HCT116 (cell line): Measurements from ENCODE around the gene VMP1. TPM values are rescaled to one million over a fixed set of nuclear protein-coding genes. Genes with fewer than 3 reads are reported as not detected.

Experiments used
- ATAC-seq: fragments of 200-7000 bp; cut with Tn5 transposase; 2 replicates; pipeline ENCODE4 v1.9.1; 2020; ENCODE audit warnings: mild to moderate bottlenecking, moderate library complexity
- BruUV-seq: library from RNA; stranded (reverse); fragments of 400-500 nt; replicated peaks from 2 replicates; lab custom pipeline; 2021; lab: Mats Ljungman, UMichigan
- CTCF ChIA-PET: fragments of 300-600 bp; sonication (Branson Sonifier 250); formaldehyde crosslinking; loops from one replicate; lab custom pipeline; 2021; ENCODE audit warnings: antibody characterized with exemption; lab: Charles Lee
- POLR2A ChIA-PET: fragments of 300-600, 350-600 bp; sonication (Branson Sonifier 250); formaldehyde crosslinking; loops from one replicate; lab custom pipeline; 2021; ENCODE audit warnings: antibody characterized with exemption; lab: Charles Lee
- RAD21 ChIA-PET, 2 experiments: fragments of 300-600 bp; sonication (Branson Sonifier 250); formaldehyde crosslinking; loops; one replicate each; lab custom pipeline; 2023; ENCODE audit warnings: low total read pairs in 2 of 2; ENCODE audit not compliant: uncharacterized antibody in 2 of 2, unreplicated experiment in 2 of 2, low non-redundant PET in 1 of 2; lab: Charles Lee
- DNase-seq: peaks from one replicate; pipeline ENCODE4 v3.0.0-alpha.2; 2010; ENCODE audit warnings: low read depth, low spot score
- H2AFZ ChIP-seq: fragments of 200-600 bp; shearing (Covaris generic), sonication (generic); 2 replicates; pipeline ENCODE4 v1.6.1; 2017; ENCODE audit warnings: low read depth, mixed run types, mixed read lengths, antibody characterized with exemption, low read length; ENCODE audit not compliant: poor library complexity, severe bottlenecking
- H3K27ac ChIP-seq: 2 replicates; pipeline ENCODE4 v1.5.1; 2012; ENCODE audit warnings: low read depth, low read length
- H3K27me3 ChIP-seq: fragments of 200-600 bp; sonication (generic); 2 replicates; pipeline ENCODE4 v1.6.1; 2016; ENCODE audit warnings: mixed run types, low read length, mixed read lengths; ENCODE audit not compliant: insufficient read depth
- H3K36me3 ChIP-seq, 2 experiments: fragments of 200-500 bp in 1 of 2; fragments of 200-600 bp in 1 of 2; sonication (Bioruptor generic) in 1 of 2; sonication (generic) in 1 of 2; 2 replicates each; pipeline versions ENCODE4 v1.5.1 to v1.6.1; 2014 to 2016; ENCODE audit warnings: low read length in 2 of 2, inconsistent platforms in 1 of 2, mixed read lengths in 1 of 2, mixed run types in 1 of 2; ENCODE audit not compliant: insufficient read depth in 2 of 2, control insufficient read depth in 1 of 2
- H3K4me1 ChIP-seq, 2 experiments: fragments of 200-600 bp in 1 of 2; sonication (generic) in 1 of 2; 2 replicates each; pipeline versions ENCODE4 v1.5.1 to v1.6.1; 2012 to 2017; ENCODE audit warnings: low read length in 2 of 2, inconsistent platforms in 1 of 2, mild to moderate bottlenecking in 1 of 2, mixed read lengths in 1 of 2, mixed run types in 1 of 2, moderate library complexity in 1 of 2; ENCODE audit not compliant: insufficient read depth in 2 of 2, control insufficient read depth in 1 of 2
- H3K4me2 ChIP-seq: fragments of 200-600 bp; sonication (generic); 2 replicates; pipeline ENCODE4 v1.6.1; 2017; ENCODE audit warnings: mixed run types, low read length, mixed read lengths
- H3K4me3 ChIP-seq, 2 experiments: fragments of 200-600 bp in 1 of 2; sonication (generic) in 1 of 2; replicated peaks in 1 of 2; 2 replicates each; pipeline ENCODE4 v1.5.1; 2011 to 2016; ENCODE audit warnings: low read length in 2 of 2, control low read depth in 1 of 2, low read depth in 1 of 2, mild to moderate bottlenecking in 1 of 2, mixed read lengths in 1 of 2, mixed run types in 1 of 2
- H3K79me2 ChIP-seq: fragments of 200-600 bp; sonication (generic); 2 replicates; pipeline ENCODE4 v1.6.1; 2017; ENCODE audit warnings: mild to moderate bottlenecking, mixed run types, low read length, moderate library complexity, mixed read lengths; ENCODE audit not compliant: insufficient read depth
- H3K9ac ChIP-seq: fragments of 200-600 bp; sonication (generic); 2 replicates; pipeline ENCODE4 v1.6.1; 2016; ENCODE audit warnings: low read length, mixed read lengths
- H3K9me2 ChIP-seq: fragments of 200-600 bp; sonication (generic), shearing (Covaris generic); 2 replicates; pipeline ENCODE4 v1.6.1; 2017; ENCODE audit warnings: mixed run types, mild to moderate bottlenecking, moderate library complexity; ENCODE audit not compliant: insufficient read depth
- H3K9me3 ChIP-seq, 2 experiments: fragments of 200-500 bp in 1 of 2; fragments of 200-600 bp in 1 of 2; sonication (Bioruptor generic) in 1 of 2; sonication (generic) in 1 of 2; 2 replicates each; pipeline ENCODE4 v1.6.1; 2014 to 2017; ENCODE audit warnings: low read length in 2 of 2, mixed read lengths in 2 of 2, inconsistent platforms in 1 of 2, low read depth in 1 of 2, mild to moderate bottlenecking in 1 of 2, mixed run types in 1 of 2, moderate library complexity in 1 of 2; ENCODE audit not compliant: control insufficient read depth in 1 of 2, insufficient read depth in 1 of 2
- H4K20me1 ChIP-seq: fragments of 200-600 bp; sonication (generic), shearing (Covaris generic); 2 replicates; pipeline ENCODE4 v1.6.1; 2017; ENCODE audit warnings: mixed run types, mild to moderate bottlenecking, moderate library complexity; ENCODE audit not compliant: insufficient read depth
- CEBPB ChIP-seq: IDR thresholded peaks from 2 replicates; pipeline ENCODE4 v1.6.1; 2012; ENCODE audit warnings: low read depth
- EGR1 ChIP-seq: IDR thresholded peaks from 2 replicates; pipeline ENCODE4 v1.6.1; 2012; ENCODE audit warnings: low read depth
- EZH2 ChIP-seq: fragments of 200-600 bp; sonication (generic); IDR thresholded peaks from 2 replicates; pipeline ENCODE4 v1.6.1; 2017; ENCODE audit warnings: antibody characterized with exemption, mixed run types
- EZH2phosphoT487 ChIP-seq: fragments of 200-600 bp; IDR thresholded peaks from 2 replicates; pipeline ENCODE4 v1.6.1; 2018; ENCODE audit warnings: antibody characterized with exemption, borderline replicate concordance
- RAD21 ChIP-seq: IDR thresholded peaks from 2 replicates; pipeline ENCODE4 v1.6.1; 2012; ENCODE audit warnings: low read depth, mild to moderate bottlenecking
- SIN3A ChIP-seq: IDR thresholded peaks from 2 replicates; pipeline ENCODE4 v1.6.1; 2012; ENCODE audit warnings: low read depth
- SP1 ChIP-seq: IDR thresholded peaks from 2 replicates; pipeline ENCODE4 v1.6.1; 2012; ENCODE audit warnings: low read depth
- SRF ChIP-seq: IDR thresholded peaks from 2 replicates; pipeline ENCODE4 v1.6.1; 2012; ENCODE audit warnings: low read depth
- TCF7L2 ChIP-seq: IDR thresholded peaks from 2 replicates; pipeline ENCODE4 v1.7.0; 2011; ENCODE audit warnings: borderline replicate concordance, inconsistent platforms; ENCODE audit not compliant: insufficient read depth, insufficient read length; ENCODE audit errors: extremely low read depth
- ZFX ChIP-seq: fragments of 450-650 bp; IDR thresholded peaks from 2 replicates; pipeline ENCODE4 v1.6.1; 2017
- intact Hi-C: fragments of 100-400 bp; cut with micrococcal nuclease; formaldehyde crosslinking; loops from 2 replicates; pipeline ENCODE4 v1.10.0; 2022
- total RNA-seq: library from RNA; stranded (reverse); gene quantifications from one replicate; pipeline ENCODE4 v1.2.1, GENCODE V29; 2021; ENCODE audit not compliant: unreplicated experiment
- TF ChIP-seq, protein P1 (sequence below): IDR thresholded peaks from 2 replicates; pipeline ENCODE4 v1.6.1; 2012; ENCODE audit warnings: low read depth
- TF ChIP-seq, protein P2 (sequence below): IDR thresholded peaks from 2 replicates; pipeline ENCODE4 v1.6.1; 2012
- TF ChIP-seq, protein P3 (sequence below), 3 experiments: fragments of 200-600 bp in 1 of 3; sonication (generic) in 1 of 3; IDR thresholded peaks in 2 of 3; conservative IDR thresholded peaks in 1 of 3; 2 replicates each; pipeline ENCODE4 v1.5.1; 2012 to 2017; ENCODE audit warnings: low read depth in 2 of 3, low read length in 2 of 3, antibody characterized with exemption in 1 of 3, borderline replicate concordance in 1 of 3, control low read depth in 1 of 3, mild to moderate bottlenecking in 1 of 3, mixed read lengths in 1 of 3, mixed run types in 1 of 3, moderate library complexity in 1 of 3; ENCODE audit not compliant: insufficient read depth in 1 of 3

The VMP1 gene
- total RNA-seq, 1 experiment from 2014 or later: 366 TPM

GRCh38 chr17:59748591-59748990 is 41.1 kb downstream of the VMP1 start:
- Histone ChIP-seq H3K9me2 (no peaks in the 10 kb centered on the region), H2AFZ (no peak overlapping the region), H3K4me3 (no peak overlapping the region), H3K36me3 (no peaks in the 10 kb centered on the region), H3K27ac (no peak overlapping the region; the same call in 1 of the 2 replicates), H3K4me2 (peak overlapping the region; percentile 25; the same call in 1 of the 2 replicates), H3K79me2 (peaks cover 3% of the 10 kb centered on the region; the same call in 1 of the 2 replicates), H4K20me1 (no peaks in the 10 kb centered on the region), H3K27me3 (no peaks in the 10 kb centered on the region), H3K9ac (no peak overlapping the region), H3K9me3 (no peaks in the 10 kb centered on the region), H3K4me1 (peaks cover 53 to 56% of the 10 kb centered on the region in 2 experiments)
- TF ChIP-seq EGR1 (no peak), SP1 (no peak), TCF7L2 (no peak)
- BruUV-seq: no TSS peak
- RAD21 ChIA-PET: interaction anchor here in 1 of 2 experiments (0.7 to 2.5 kb wide), 2 partner anchors 111 to 141 kb away, joined by 3 to 11 read pairs; no protein-coding TSS in a partner anchor
- POLR2A ChIA-PET: interaction anchor here (1.0 to 10.0 kb wide), 3 partner anchors 37 to 93 kb away, joined by 3 to 443 read pairs (median 3); partner anchors contain the start of genes PTRH2 and VMP1
- CTCF ChIA-PET: interaction anchor here (0.7 to 5.4 kb wide), 7 partner anchors 34 to 288 kb away, joined by 3 to 57 read pairs (median 4); no protein-coding TSS in a partner anchor
- intact Hi-C loops: loop anchor here (5.0 kb wide), 1 partner anchor 289 kb away; no protein-coding TSS in a partner anchor
- ATAC-seq (0 out of 2 replicates have a peak, but pooled peaks have one; percentile 8), DNase-seq (no peak)

- no peaks in the 10 kb centered on the region for H3K9me3 ChIP-seq
- peaks cover 75 to 87% of the 10 kb centered on the region in 2 experiments for H3K4me1 ChIP-seq
- ATAC-seq (no peak), DNase-seq (no peak)
- intact Hi-C loops: loop anchor here (5.0 kb wide), 1 partner anchor 440 kb away; no protein-coding TSS in a partner anchor
- H3K27me3 ChIP-seq: no peaks in the 10 kb centered on the region
- H3K9ac ChIP-seq: no peak overlapping the region
- H2AFZ ChIP-seq: no peak overlapping the region
- no peak overlapping the region for H3K4me2 ChIP-seq
- no peaks in the 10 kb centered on the region for H3K9me2 ChIP-seq
- no peaks in the 10 kb centered on the region for H4K20me1 ChIP-seq
- POLR2A ChIA-PET: interaction anchor here (0.7 to 10.0 kb wide), 7 partner anchors 11 to 107 kb away, joined by 3 to 443 read pairs (median 8); partner anchors contain the start of genes PTRH2 and VMP1
- no TSS peak for BruUV-seq
- RAD21 ChIA-PET: interaction anchor here in 1 of 2 experiments (0.6 to 2.8 kb wide), 3 partner anchors 107 to 162 kb away, joined by 3 to 12 read pairs (median 3); no protein-coding TSS in a partner anchor
- no peaks in the 10 kb centered on the region for H3K36me3 ChIP-seq
- H3K4me3 ChIP-seq: no peak overlapping the region
- H3K79me2 ChIP-seq: peaks cover 3% of the 10 kb centered on the region; the same call in 1 of the 2 replicates
- H3K27ac ChIP-seq: peak overlapping the region; percentile 15; the same call in 1 of the 2 replicates
- CTCF ChIA-PET: interaction anchor here (0.6 to 4.8 kb wide), 16 partner anchors 10 to 441 kb away, joined by 3 to 40 read pairs (median 7); no protein-coding TSS in a partner anchor
- TF ChIP-seq TCF7L2 (no peak), ZFX (no peak), SRF (no peak), SIN3A (no peak), CEBPB (no peak), EZH2 (no peak), RAD21 (no peak), EZH2phosphoT487 (no peak)
- TF ChIP-seq, protein P1, sequence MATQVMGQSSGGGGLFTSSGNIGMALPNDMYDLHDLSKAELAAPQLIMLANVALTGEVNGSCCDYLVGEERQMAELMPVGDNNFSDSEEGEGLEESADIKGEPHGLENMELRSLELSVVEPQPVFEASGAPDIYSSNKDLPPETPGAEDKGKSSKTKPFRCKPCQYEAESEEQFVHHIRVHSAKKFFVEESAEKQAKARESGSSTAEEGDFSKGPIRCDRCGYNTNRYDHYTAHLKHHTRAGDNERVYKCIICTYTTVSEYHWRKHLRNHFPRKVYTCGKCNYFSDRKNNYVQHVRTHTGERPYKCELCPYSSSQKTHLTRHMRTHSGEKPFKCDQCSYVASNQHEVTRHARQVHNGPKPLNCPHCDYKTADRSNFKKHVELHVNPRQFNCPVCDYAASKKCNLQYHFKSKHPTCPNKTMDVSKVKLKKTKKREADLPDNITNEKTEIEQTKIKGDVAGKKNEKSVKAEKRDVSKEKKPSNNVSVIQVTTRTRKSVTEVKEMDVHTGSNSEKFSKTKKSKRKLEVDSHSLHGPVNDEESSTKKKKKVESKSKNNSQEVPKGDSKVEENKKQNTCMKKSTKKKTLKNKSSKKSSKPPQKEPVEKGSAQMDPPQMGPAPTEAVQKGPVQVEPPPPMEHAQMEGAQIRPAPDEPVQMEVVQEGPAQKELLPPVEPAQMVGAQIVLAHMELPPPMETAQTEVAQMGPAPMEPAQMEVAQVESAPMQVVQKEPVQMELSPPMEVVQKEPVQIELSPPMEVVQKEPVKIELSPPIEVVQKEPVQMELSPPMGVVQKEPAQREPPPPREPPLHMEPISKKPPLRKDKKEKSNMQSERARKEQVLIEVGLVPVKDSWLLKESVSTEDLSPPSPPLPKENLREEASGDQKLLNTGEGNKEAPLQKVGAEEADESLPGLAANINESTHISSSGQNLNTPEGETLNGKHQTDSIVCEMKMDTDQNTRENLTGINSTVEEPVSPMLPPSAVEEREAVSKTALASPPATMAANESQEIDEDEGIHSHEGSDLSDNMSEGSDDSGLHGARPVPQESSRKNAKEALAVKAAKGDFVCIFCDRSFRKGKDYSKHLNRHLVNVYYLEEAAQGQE: no peak
- TF ChIP-seq, protein P2, sequence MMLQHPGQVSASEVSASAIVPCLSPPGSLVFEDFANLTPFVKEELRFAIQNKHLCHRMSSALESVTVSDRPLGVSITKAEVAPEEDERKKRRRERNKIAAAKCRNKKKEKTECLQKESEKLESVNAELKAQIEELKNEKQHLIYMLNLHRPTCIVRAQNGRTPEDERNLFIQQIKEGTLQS: no peak
- TF ChIP-seq, protein P3, sequence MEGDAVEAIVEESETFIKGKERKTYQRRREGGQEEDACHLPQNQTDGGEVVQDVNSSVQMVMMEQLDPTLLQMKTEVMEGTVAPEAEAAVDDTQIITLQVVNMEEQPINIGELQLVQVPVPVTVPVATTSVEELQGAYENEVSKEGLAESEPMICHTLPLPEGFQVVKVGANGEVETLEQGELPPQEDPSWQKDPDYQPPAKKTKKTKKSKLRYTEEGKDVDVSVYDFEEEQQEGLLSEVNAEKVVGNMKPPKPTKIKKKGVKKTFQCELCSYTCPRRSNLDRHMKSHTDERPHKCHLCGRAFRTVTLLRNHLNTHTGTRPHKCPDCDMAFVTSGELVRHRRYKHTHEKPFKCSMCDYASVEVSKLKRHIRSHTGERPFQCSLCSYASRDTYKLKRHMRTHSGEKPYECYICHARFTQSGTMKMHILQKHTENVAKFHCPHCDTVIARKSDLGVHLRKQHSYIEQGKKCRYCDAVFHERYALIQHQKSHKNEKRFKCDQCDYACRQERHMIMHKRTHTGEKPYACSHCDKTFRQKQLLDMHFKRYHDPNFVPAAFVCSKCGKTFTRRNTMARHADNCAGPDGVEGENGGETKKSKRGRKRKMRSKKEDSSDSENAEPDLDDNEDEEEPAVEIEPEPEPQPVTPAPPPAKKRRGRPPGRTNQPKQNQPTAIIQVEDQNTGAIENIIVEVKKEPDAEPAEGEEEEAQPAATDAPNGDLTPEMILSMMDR (IDR thresholded peaks at IDR 0.05 in 2 of 3, conservative IDR thresholded peaks at IDR 0.05 in 1 of 3; ENCODE audit: borderline replicate concordance in 1 of 3, insufficient read depth in 1 of 3, low read depth in 2 of 3, low read length in 2 of 3): no peak
These were observed 44.5 kb downstream of the VMP1 start for GRCh38 chr17:59751955-59752413.
